Esophagus muscularis mucosa (tissue), 4 donors: ENCODE data around the gene ZSWIM7. TPM values are rescaled to one million over a fixed set of nuclear protein-coding genes. Genes with fewer than 3 reads are reported as not detected.

Experiments
- DNase-seq: peaks from one replicate; pipeline ENCODE4 v3.0.0-alpha.2; 2017; ENCODE audit errors: extremely low spot score
- H3K27ac ChIP-seq, 4 donors: fragments of 200-600 bp; sonication (generic); replicated peaks in 1 of 4; 1 replicate in 3 of 4; 2 replicates in 1 of 4; pipeline ENCODE4 v1.5.1; 2016 to 2019; ENCODE audit warnings: mild to moderate bottlenecking in 1 of 4
- H3K27me3 ChIP-seq, 4 donors: fragments of 200-600 bp; sonication (generic); one replicate each; pipeline versions ENCODE4 v1.5.1 to v1.6.0; 2016 to 2019
- H3K36me3 ChIP-seq, 4 donors: fragments of 200-600 bp; sonication (generic); one replicate each; pipeline ENCODE4 v1.5.1; 2016 to 2019
- H3K4me1 ChIP-seq, 4 donors: fragments of 200-600 bp; sonication (generic); one replicate each; pipeline ENCODE4 v1.5.1; 2016 to 2019
- H3K4me3 ChIP-seq, 4 donors: fragments of 200-600 bp; sonication (generic); 1 replicate in 2 of 4; 2 replicates in 2 of 4; pipeline ENCODE4 v1.5.1; 2016 to 2019; ENCODE audit warnings: mild to moderate bottlenecking in 4 of 4, moderate library complexity in 1 of 4
- H3K9me3 ChIP-seq, 4 donors: fragments of 200-600 bp; sonication (generic); 1 replicate in 3 of 4; 2 replicates in 1 of 4; pipeline ENCODE4 v1.5.1; 2016 to 2019
- EP300 ChIP-seq: sonication (generic); formaldehyde crosslinking; IDR thresholded peaks from one replicate; pipeline ENCODE4 v1.6.1; 2017; ENCODE audit warnings: antibody characterized with exemption
- POLR2A ChIP-seq: fragments of 450-650 bp; IDR thresholded peaks from one replicate; pipeline ENCODE4 v1.6.1; 2017; ENCODE audit warnings: antibody characterized with exemption, moderate library complexity, mild to moderate bottlenecking, low read depth
- POLR2AphosphoS5 ChIP-seq, 2 donors: sonication (generic); formaldehyde crosslinking; IDR thresholded peaks; one replicate each; pipeline ENCODE4 v1.6.1; 2017; ENCODE audit warnings: antibody characterized with exemption in 2 of 2
- WGBS: methylation state at CpG from one replicate; pipeline ENCODE4 v1.1.5; 2018; 5-methylcytosine and 5-hydroxymethylcytosine counted together
- intact Hi-C: fragments of 100-400 bp; cut with DNase I; formaldehyde crosslinking; loops from one replicate; pipeline ENCODE4 v1.15.1; 2023
- total RNA-seq, 4 donors: library from RNA; depleted of rRNA; stranded (reverse); fragments of >200 nt; gene quantifications; one replicate each; pipeline versions ENCODE4 v1.1.0 to v1.2.1, GENCODE V29; 2016
- TF ChIP-seq, protein P1 (sequence below), 3 experiments: fragments of 200-600 bp in 2 of 3; fragments of 450-650 bp in 1 of 3; sonication (generic) in 2 of 3; IDR thresholded peaks; one replicate each; pipeline ENCODE4 v1.5.1; 2017 to 2019; ENCODE audit warnings: antibody characterized with exemption in 3 of 3, mild to moderate bottlenecking in 2 of 3, moderate library complexity in 1 of 3

The ZSWIM7 gene
- total RNA-seq, 4 donors from 2014 or later = 16.2 to 22.7 (median 17.5) TPM

DNA sequence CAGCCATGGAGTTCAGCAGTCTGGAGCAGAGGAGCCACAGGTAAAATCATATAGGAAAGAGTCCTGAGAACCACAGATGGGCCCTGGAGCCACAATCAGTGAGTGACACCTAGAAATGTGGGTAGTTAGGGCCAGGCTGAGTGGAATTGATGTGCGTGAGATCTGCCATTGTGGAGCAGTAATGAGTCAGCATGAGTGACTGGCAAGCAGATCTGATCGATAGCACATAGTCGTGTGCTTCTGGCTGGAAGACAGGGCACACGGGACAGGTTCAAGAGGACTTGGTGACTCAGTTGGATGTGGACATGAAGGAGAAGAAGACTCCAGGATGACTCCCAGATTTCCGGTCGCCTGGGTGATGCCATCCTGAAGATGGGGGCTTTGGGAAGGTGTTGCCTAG lies 42.3 kb downstream of the ZSWIM7 start:
- Histone ChIP-seq H3K27me3 (no peaks in the 10 kb centered on the region), H3K4me3 (no peak overlapping the region), H3K4me1 (peaks cover 0 to 15% (median 11%) of the 10 kb centered on the region in 4 donors), H3K36me3 (no peaks in the 10 kb centered on the region), H3K27ac (no peak overlapping the region), H3K9me3 (no peaks in the 10 kb centered on the region)
- intact Hi-C loops = no loop called here
- WGBS = 96% methylated on average over 6 of the region's 6 CpGs
- DNase-seq = no peak
- TF ChIP-seq POLR2A (no peak), POLR2AphosphoS5 (IDR thresholded peaks at IDR 0.05) (no peak)

DNA sequence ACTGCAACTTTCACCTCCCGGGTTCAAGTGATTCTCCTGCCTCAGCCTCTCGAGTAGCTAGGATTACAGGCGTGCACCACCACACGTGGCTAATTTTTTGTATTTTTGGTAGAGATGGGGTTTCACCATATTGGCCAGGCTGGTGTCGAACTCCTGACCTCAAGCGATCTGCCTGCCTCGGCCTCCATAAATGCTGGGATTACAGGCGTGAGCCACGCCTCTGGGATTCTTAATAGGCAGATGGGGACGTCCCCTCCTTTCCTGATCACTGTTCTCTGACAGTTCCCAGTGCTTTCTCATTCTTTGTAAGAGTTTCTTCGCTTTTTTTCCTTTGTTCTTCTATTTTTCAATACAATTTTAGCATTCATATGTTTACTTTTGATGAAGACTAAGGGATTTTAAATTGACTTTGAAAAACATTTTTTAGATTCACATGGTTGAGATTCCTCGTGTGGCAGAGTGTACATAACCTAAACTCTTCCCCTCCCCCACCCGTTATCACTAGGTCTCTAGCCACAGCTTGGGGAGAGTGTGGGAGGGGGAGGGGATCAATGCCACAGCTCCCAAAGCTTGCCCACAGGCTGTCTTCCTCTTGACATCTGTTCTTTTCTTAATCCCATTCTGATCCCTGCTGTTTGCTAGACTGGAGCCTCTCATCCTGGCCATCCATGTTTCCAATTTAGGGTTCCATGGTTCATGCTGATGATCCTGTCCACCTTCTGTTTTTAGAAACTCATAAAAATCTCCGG lies 43.5 kb downstream of the ZSWIM7 start:
- no peak for DNase-seq
- TF ChIP-seq POLR2A (no peak), POLR2AphosphoS5 (IDR thresholded peaks at IDR 0.05) (no peak), EP300 (no peak)
- TF ChIP-seq, protein P1, sequence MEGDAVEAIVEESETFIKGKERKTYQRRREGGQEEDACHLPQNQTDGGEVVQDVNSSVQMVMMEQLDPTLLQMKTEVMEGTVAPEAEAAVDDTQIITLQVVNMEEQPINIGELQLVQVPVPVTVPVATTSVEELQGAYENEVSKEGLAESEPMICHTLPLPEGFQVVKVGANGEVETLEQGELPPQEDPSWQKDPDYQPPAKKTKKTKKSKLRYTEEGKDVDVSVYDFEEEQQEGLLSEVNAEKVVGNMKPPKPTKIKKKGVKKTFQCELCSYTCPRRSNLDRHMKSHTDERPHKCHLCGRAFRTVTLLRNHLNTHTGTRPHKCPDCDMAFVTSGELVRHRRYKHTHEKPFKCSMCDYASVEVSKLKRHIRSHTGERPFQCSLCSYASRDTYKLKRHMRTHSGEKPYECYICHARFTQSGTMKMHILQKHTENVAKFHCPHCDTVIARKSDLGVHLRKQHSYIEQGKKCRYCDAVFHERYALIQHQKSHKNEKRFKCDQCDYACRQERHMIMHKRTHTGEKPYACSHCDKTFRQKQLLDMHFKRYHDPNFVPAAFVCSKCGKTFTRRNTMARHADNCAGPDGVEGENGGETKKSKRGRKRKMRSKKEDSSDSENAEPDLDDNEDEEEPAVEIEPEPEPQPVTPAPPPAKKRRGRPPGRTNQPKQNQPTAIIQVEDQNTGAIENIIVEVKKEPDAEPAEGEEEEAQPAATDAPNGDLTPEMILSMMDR (IDR thresholded peaks at IDR 0.05) = no peak
- Histone ChIP-seq H3K4me1 (peaks cover 0 to 15% (median 11%) of the 10 kb centered on the region in 4 donors), H3K9me3 (no peaks in the 10 kb centered on the region), H3K4me3 (no peak overlapping the region), H3K36me3 (no peaks in the 10 kb centered on the region), H3K27ac (no peak overlapping the region), H3K27me3 (no peaks in the 10 kb centered on the region)
- 82% methylated on average over 14 of the region's 14 CpGs for WGBS
- intact Hi-C loops = no loop called here

DNA sequence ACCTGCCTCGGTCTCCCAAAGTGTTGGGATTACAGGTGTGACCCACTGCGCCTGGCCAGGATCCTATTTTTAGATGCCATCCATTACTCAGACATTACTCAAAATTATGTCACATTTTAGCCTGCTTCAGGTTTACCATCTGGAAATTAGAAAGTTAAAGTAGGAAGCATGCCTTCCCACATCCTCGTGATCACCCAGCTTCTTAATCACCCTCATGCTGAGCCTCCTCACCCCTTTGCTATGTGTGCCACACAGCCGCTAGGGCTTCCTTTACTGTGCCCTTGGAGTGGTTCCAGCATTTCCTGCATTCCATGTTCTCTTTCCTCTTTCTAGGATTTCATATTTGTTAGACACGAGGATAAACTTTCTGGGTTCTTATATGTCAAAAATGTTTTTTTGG lies 45.3 kb downstream of the ZSWIM7 start:
- Histone ChIP-seq H3K27ac (no peak overlapping the region), H3K4me3 (no peak overlapping the region), H3K27me3 (no peaks in the 10 kb centered on the region), H3K36me3 (no peaks in the 10 kb centered on the region), H3K4me1 (peaks cover 0 to 9% (median 9%) of the 10 kb centered on the region in 4 donors), H3K9me3 (no peaks in the 10 kb centered on the region)
- TF ChIP-seq EP300 = no peak
- no peak for TF ChIP-seq POLR2AphosphoS5 (IDR thresholded peaks at IDR 0.05)
- TF ChIP-seq, protein P1 (IDR thresholded peaks at IDR 0.05) = no peak
- no peak for TF ChIP-seq POLR2A
- 64% methylated on average over 5 of the region's 5 CpGs for WGBS
- intact Hi-C loops = no loop called here
- DNase-seq = no peak

DNA sequence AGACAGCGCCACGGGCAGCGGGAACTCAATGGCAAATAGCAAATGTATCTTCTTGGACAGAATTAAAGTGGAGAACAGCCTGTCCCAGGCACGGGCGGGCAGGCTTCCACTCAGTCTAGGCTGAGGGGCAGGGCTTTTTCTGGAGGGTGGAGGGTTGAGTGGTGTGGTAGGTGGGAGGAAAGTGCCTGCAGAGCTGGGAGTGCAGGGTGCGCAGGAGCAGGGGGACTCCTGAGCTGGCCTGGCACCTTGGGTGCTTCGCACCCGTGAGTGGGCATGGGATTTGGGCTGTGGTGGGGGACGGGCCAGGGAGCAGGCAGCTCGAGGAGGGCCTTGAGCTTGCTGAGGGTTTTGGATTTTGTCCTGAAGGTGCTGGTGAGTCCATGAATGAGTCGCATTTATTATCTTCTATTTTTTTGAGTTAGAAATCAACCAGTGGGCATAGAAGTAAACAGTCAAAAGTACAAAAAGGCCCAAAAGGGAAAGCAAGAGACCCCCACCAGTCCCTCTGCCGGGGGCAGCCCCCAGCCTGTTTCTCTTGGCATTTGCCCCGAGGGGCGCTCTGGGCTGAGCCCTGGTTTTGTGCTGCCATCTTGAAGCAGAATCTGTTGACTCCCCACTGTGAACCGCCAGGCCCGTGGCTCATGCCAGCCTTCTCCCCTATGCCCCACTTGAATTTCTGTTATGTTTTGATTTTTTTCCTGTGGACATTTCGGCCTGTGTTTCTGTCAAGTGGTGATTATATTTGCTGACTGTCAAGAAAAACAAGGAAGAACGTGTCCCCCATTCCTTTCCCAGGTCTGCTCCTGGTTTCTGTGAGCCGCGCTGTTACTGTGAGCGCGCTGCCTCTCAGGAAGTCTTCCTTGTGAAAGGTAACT lies 46.4 kb downstream of the ZSWIM7 start:
- Histone ChIP-seq H3K4me3 (no peak overlapping the region), H3K36me3 (no peaks in the 10 kb centered on the region), H3K27ac (no peak overlapping the region), H3K4me1 (no peaks in the 10 kb centered on the region), H3K27me3 (no peaks in the 10 kb centered on the region), H3K9me3 (no peaks in the 10 kb centered on the region)
- 81% methylated on average over 22 of the region's 22 CpGs for WGBS
- DNase-seq = no peak
- TF ChIP-seq POLR2AphosphoS5 (IDR thresholded peaks at IDR 0.05) (no peak), POLR2A (no peak), EP300 (no peak)
- TF ChIP-seq, protein P1 (IDR thresholded peaks at IDR 0.05) = no peak
- intact Hi-C loops = no loop called here

DNA sequence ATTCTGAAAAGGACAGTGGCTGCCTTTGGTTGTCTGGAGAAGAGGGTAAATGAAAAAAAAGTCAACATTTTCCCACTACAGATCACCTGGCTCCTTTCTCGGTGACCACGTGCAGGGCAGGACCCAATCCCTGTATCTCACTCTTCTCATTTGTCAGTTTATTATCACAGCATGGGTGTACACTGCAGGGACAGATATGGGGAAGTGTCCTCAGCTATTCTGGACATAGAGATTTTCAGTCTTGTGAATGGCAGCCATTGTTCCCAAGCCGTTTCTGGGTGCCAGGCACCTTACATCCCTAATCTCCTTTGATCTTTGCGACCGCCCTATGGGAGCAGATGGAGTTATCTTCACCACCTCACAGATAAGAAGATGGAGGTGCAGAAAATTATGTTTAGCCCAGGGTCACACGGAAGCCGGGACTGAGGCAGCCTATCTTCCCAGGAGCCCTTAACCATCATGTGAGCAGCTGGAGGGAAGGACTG lies 47.4 kb downstream of the ZSWIM7 start:
- TF ChIP-seq, protein P1 (IDR thresholded peaks at IDR 0.05) = no peak
- TF ChIP-seq EP300 = no peak
- no peak for TF ChIP-seq POLR2A
- no peak for TF ChIP-seq POLR2AphosphoS5 (IDR thresholded peaks at IDR 0.05)
- 95% methylated on average over 7 of the region's 7 CpGs for WGBS
- H3K4me3 ChIP-seq = no peak overlapping the region
- DNase-seq = no peak
- peaks cover 0 to 9% (median 0%) of the 10 kb centered on the region in 4 donors for H3K27me3 ChIP-seq
- H3K27ac ChIP-seq = no peak overlapping the region
- intact Hi-C loops = no loop called here
- H3K9me3 ChIP-seq = no peaks in the 10 kb centered on the region
- H3K4me1 ChIP-seq = peaks cover 0 to 8% (median 4%) of the 10 kb centered on the region in 4 donors
- H3K36me3 ChIP-seq = no peaks in the 10 kb centered on the region
